OCI-LY1 (cell line): Measurements from ENCODE around the gene ATP6V1G2.
"Not testable (repeated sequence)": the region's sequence is repeated elsewhere in the genome, so short reads cannot be mapped to it uniquely, and the experiment has no call there.

Experiments used
- EZH2 ChIP-seq: fragments of 200-600 bp; sonication (generic), shearing (Covaris generic); IDR thresholded peaks from 2 replicates; pipeline ENCODE4 v1.8.0; 2017; ENCODE audit warnings: borderline replicate concordance, mixed run types, mild to moderate bottlenecking, antibody characterized with exemption, low read length, moderate library complexity, mixed read lengths
- TF ChIP-seq, protein P1 (sequence below): fragments of 200-600 bp; sonication (generic), shearing (Covaris generic); IDR thresholded peaks from 2 replicates; pipeline ENCODE4 v1.5.1; 2017; ENCODE audit warnings: mild to moderate bottlenecking, antibody characterized with exemption, low read length, moderate library complexity, mixed read lengths

DNA sequence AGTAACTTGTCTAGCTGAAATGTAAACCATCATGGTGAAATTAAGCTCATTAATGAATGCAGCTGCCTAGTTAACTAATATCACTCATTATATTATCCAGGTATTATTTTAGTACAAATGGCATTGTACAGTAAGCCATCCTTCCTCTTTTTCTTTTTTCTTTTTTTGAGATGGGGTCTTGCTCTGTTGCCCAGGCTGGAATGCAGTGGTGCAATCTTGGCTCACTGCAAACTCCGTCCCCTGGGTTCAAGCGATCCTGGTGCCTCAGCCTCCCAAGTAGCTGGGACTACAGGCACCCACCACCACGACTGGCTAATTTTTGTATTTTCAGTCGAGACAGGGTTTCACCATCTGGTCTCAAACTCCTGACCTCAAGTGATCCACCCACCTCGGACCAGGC, 44.3 kb upstream of the ATP6V1G2 start:
- TF ChIP-seq, protein P1, sequence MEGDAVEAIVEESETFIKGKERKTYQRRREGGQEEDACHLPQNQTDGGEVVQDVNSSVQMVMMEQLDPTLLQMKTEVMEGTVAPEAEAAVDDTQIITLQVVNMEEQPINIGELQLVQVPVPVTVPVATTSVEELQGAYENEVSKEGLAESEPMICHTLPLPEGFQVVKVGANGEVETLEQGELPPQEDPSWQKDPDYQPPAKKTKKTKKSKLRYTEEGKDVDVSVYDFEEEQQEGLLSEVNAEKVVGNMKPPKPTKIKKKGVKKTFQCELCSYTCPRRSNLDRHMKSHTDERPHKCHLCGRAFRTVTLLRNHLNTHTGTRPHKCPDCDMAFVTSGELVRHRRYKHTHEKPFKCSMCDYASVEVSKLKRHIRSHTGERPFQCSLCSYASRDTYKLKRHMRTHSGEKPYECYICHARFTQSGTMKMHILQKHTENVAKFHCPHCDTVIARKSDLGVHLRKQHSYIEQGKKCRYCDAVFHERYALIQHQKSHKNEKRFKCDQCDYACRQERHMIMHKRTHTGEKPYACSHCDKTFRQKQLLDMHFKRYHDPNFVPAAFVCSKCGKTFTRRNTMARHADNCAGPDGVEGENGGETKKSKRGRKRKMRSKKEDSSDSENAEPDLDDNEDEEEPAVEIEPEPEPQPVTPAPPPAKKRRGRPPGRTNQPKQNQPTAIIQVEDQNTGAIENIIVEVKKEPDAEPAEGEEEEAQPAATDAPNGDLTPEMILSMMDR, result not testable (repeated sequence)
- TF ChIP-seq EZH2, result not testable (repeated sequence)
